ENCODE measurements around the gene GMDS.

Gene GMDS

DNA sequence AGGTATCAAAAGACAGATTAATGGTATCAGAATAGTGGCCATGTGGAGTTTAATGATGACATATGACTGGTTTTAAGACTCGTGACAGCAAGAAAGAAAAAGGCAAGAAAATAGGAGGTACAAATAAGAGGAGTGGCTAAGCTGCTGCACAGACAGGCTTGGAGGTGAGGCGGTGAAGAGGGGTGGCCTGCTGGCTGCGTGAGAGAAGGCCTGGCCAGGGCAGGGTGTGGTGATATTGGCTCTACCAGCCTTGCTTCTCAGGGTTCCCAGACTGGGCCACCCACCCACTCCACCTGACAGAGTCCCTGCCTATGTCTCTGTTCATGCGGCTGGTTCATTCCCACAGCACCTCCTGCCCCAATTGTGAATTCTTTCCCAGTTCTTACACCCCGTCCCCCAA, 529.0 kb downstream of the GMDS start:
- H3K18ac ChIP-seq (ENCODE audit: low read depth in 1 of 2, low read length in 2 of 2): no peak overlapping the region
- H2BK5ac ChIP-seq (ENCODE audit: low read depth, low read length, poor library complexity, severe bottlenecking): no peak overlapping the region
- no peak overlapping the region for H2BK12ac ChIP-seq (ENCODE audit: low read length in 2 of 2)
- no peak overlapping the region for H3K4me3 ChIP-seq (ENCODE audit: insufficient read depth in 1 of 2, low read depth in 1 of 2, low read length in 2 of 2)
- H3K36me3 ChIP-seq (ENCODE audit: control insufficient read depth in 1 of 2, insufficient read depth in 2 of 2, low read depth in 1 of 2, low read length in 2 of 2): peaks cover 0 to 3% of the 10 kb centered on the region in 2 experiments
- WGBS: 87% methylated on average over 5 of the region's 5 CpGs
- no peak overlapping the region for H3K4ac ChIP-seq (ENCODE audit: low read depth in 1 of 2, low read length in 2 of 2)
- H3K23ac ChIP-seq (ENCODE audit: low read length in 2 of 2): no peak overlapping the region
- no peak overlapping the region for H2BK15ac ChIP-seq (ENCODE audit: low read depth, poor library complexity, severe bottlenecking)
- peaks cover 5% of the 10 kb centered on the region for H3K4me1 ChIP-seq (ENCODE audit: control insufficient read depth, insufficient read depth, low read depth, low read length)
- H3K4me2 ChIP-seq (ENCODE audit: low read length, poor library complexity, severe bottlenecking): no peak overlapping the region
- no peak overlapping the region for H3K14ac ChIP-seq (ENCODE audit: low read length in 2 of 2)
- no peak overlapping the region for H3K27ac ChIP-seq (ENCODE audit: low read length, poor library complexity, severe bottlenecking)
- no peak overlapping the region for H4K91ac ChIP-seq (ENCODE audit: low read length)
- H3K27me3 ChIP-seq (ENCODE audit: control insufficient read depth in 1 of 2, insufficient read depth in 1 of 2, low read length in 2 of 2): no peaks in the 10 kb centered on the region
- H2AFZ ChIP-seq (ENCODE audit: low read depth, low read length): no peak overlapping the region
- H2BK120ac ChIP-seq (ENCODE audit: low read depth, low read length): no peak overlapping the region
- H3K9ac ChIP-seq (ENCODE audit: low read length): no peak overlapping the region
- DNase-seq: no peak
- no peaks in the 10 kb centered on the region for H3K9me3 ChIP-seq (ENCODE audit: control insufficient read depth, low read length)
- H3K79me1 ChIP-seq (replicated peaks; ENCODE audit: low read length, poor library complexity, severe bottlenecking): no peaks in the 10 kb centered on the region
- H4K8ac ChIP-seq (ENCODE audit: low read length): no peak overlapping the region
- H2AK5ac ChIP-seq (ENCODE audit: low read length, severe bottlenecking): no peak overlapping the region

- Histone ChIP-seq H3K14ac (ENCODE audit: low read length in 2 of 2) (no peak overlapping the region), H3K4me1 (ENCODE audit: control insufficient read depth, insufficient read depth, low read depth, low read length) (peaks cover 5% of the 10 kb centered on the region), H3K36me3 (ENCODE audit: control insufficient read depth in 1 of 2, insufficient read depth in 2 of 2, low read depth in 1 of 2, low read length in 2 of 2) (peaks cover 0 to 3% of the 10 kb centered on the region in 2 experiments), H2BK5ac (ENCODE audit: low read depth, low read length, poor library complexity, severe bottlenecking) (no peak overlapping the region), H3K27me3 (ENCODE audit: control insufficient read depth in 1 of 2, insufficient read depth in 1 of 2, low read length in 2 of 2) (no peaks in the 10 kb centered on the region), H3K23ac (ENCODE audit: low read length in 2 of 2) (no peak overlapping the region), H3K4me3 (ENCODE audit: insufficient read depth in 1 of 2, low read depth in 1 of 2, low read length in 2 of 2) (no peak overlapping the region), H2AFZ (ENCODE audit: low read depth, low read length) (no peak overlapping the region), H3K9ac (ENCODE audit: low read length) (no peak overlapping the region), H2AK5ac (ENCODE audit: low read length, severe bottlenecking) (no peak overlapping the region), H3K9me3 (ENCODE audit: control insufficient read depth, low read length) (no peaks in the 10 kb centered on the region), H3K4ac (ENCODE audit: low read depth in 1 of 2, low read length in 2 of 2) (no peak overlapping the region), H3K18ac (ENCODE audit: low read depth in 1 of 2, low read length in 2 of 2) (no peak overlapping the region), H2BK15ac (ENCODE audit: low read depth, poor library complexity, severe bottlenecking) (no peak overlapping the region), H3K4me2 (ENCODE audit: low read length, poor library complexity, severe bottlenecking) (no peak overlapping the region), H2BK120ac (ENCODE audit: low read depth, low read length) (no peak overlapping the region), H4K8ac (ENCODE audit: low read length) (no peak overlapping the region), H3K79me1 (replicated peaks; ENCODE audit: low read length, poor library complexity, severe bottlenecking) (no peaks in the 10 kb centered on the region), H4K91ac (ENCODE audit: low read length) (no peak overlapping the region), H3K27ac (ENCODE audit: low read length, poor library complexity, severe bottlenecking) (no peak overlapping the region), H2BK12ac (ENCODE audit: low read length in 2 of 2) (no peak overlapping the region)
- no peak for DNase-seq
- WGBS: 93% methylated on average over 4 of the region's 4 CpGs
Measured at GRCh38 chr6:1715336-1715735, 530.1 kb downstream of the GMDS start.

DNA sequence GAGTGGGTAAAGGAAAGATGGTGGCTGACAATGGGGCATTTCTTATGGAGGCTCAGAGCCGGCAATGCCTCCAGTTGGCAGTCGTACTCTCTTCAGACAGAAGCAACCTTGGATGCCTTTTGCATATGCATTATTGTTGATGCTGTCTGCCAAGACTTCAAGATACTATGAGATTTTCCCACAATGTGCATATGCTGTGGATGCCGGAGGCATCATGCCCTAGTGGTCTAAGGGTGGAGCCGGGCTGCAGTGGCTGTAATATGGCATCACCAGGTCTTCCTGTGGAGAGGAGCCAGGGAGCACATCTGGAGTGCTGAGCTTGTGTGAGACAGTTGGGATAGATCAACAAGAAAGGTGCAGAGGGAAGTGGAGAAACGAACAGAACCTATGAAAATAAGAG, 530.8 kb downstream of the GMDS start:
- no peaks in the 10 kb centered on the region for H3K27me3 ChIP-seq (ENCODE audit: control insufficient read depth in 1 of 2, insufficient read depth in 1 of 2, low read length in 2 of 2)
- H3K18ac ChIP-seq (ENCODE audit: low read depth in 1 of 2, low read length in 2 of 2): no peak overlapping the region
- H3K79me1 ChIP-seq (replicated peaks; ENCODE audit: low read length, poor library complexity, severe bottlenecking): no peaks in the 10 kb centered on the region
- no peak overlapping the region for H2BK12ac ChIP-seq (ENCODE audit: low read length in 2 of 2)
- H3K4me2 ChIP-seq (ENCODE audit: low read length, poor library complexity, severe bottlenecking): no peak overlapping the region
- no peak for DNase-seq
- no peak overlapping the region for H2BK5ac ChIP-seq (ENCODE audit: low read depth, low read length, poor library complexity, severe bottlenecking)
- H3K14ac ChIP-seq (ENCODE audit: low read length in 2 of 2): no peak overlapping the region
- H4K8ac ChIP-seq (ENCODE audit: low read length): no peak overlapping the region
- H2AK5ac ChIP-seq (ENCODE audit: low read length, severe bottlenecking): peak overlapping the region; percentile 30
- no peak overlapping the region for H3K4ac ChIP-seq (ENCODE audit: low read depth in 1 of 2, low read length in 2 of 2)
- 93% methylated on average over 5 of the region's 5 CpGs for WGBS
- peaks cover 0 to 3% of the 10 kb centered on the region in 2 experiments for H3K36me3 ChIP-seq (ENCODE audit: control insufficient read depth in 1 of 2, insufficient read depth in 2 of 2, low read depth in 1 of 2, low read length in 2 of 2)
- H3K4me3 ChIP-seq (ENCODE audit: insufficient read depth in 1 of 2, low read depth in 1 of 2, low read length in 2 of 2): no peak overlapping the region
- H2AFZ ChIP-seq (ENCODE audit: low read depth, low read length): no peak overlapping the region
- H3K4me1 ChIP-seq (ENCODE audit: control insufficient read depth, insufficient read depth, low read depth, low read length): peaks cover 5% of the 10 kb centered on the region
- no peak overlapping the region for H3K9ac ChIP-seq (ENCODE audit: low read length)
- H3K9me3 ChIP-seq (ENCODE audit: control insufficient read depth, low read length): no peaks in the 10 kb centered on the region
- no peak overlapping the region for H3K27ac ChIP-seq (ENCODE audit: low read length, poor library complexity, severe bottlenecking)
- no peak overlapping the region for H2BK120ac ChIP-seq (ENCODE audit: low read depth, low read length)
- H3K23ac ChIP-seq (ENCODE audit: low read length in 2 of 2): no peak overlapping the region
- no peak overlapping the region for H4K91ac ChIP-seq (ENCODE audit: low read length)
- no peak overlapping the region for H2BK15ac ChIP-seq (ENCODE audit: low read depth, poor library complexity, severe bottlenecking)

DNA sequence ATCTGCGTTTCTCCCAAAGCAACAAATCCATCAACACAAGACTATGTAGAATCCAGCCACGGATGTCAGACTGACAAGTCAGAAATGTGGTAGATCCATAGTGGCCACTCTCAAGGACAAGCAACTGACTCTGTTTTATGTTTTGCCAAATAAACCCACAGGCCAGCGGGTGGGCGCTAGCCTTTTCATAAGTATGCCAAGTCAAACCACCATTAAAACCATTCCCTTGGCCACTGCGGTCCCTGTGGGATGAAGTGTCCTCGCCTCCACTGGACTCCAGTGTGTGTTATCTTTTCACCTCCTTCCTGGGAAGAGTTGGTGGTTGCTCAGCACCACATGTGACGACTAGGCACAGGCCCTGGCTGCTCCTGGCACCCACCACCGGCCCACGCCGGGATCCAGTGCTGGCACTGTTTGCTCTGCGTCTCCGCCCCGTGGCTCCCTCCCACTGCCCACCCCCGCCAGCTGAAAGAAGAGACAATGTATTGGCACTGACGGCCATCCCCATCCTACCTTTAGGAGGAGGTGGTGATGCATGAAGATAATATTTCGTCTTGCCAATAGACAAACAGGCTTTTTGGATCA, 532.3 kb downstream of the GMDS start:
- Histone ChIP-seq H3K14ac (ENCODE audit: low read length in 2 of 2) (no peak overlapping the region), H2BK15ac (ENCODE audit: low read depth, poor library complexity, severe bottlenecking) (no peak overlapping the region), H2BK120ac (ENCODE audit: low read depth, low read length) (no peak overlapping the region), H3K18ac (ENCODE audit: low read depth in 1 of 2, low read length in 2 of 2) (no peak overlapping the region), H2BK12ac (ENCODE audit: low read length in 2 of 2) (no peak overlapping the region), H2AK5ac (ENCODE audit: low read length, severe bottlenecking) (no peak overlapping the region), H3K27ac (ENCODE audit: low read length, poor library complexity, severe bottlenecking) (no peak overlapping the region), H3K4me1 (ENCODE audit: control insufficient read depth, insufficient read depth, low read depth, low read length) (peaks cover 4% of the 10 kb centered on the region), H3K23ac (ENCODE audit: low read length in 2 of 2) (no peak overlapping the region), H3K27me3 (ENCODE audit: control insufficient read depth in 1 of 2, insufficient read depth in 1 of 2, low read length in 2 of 2) (no peaks in the 10 kb centered on the region), H2AFZ (ENCODE audit: low read depth, low read length) (no peak overlapping the region), H3K9ac (ENCODE audit: low read length) (no peak overlapping the region), H4K8ac (ENCODE audit: low read length) (no peak overlapping the region), H3K4me3 (ENCODE audit: insufficient read depth in 1 of 2, low read depth in 1 of 2, low read length in 2 of 2) (no peak overlapping the region), H3K79me1 (replicated peaks; ENCODE audit: low read length, poor library complexity, severe bottlenecking) (no peaks in the 10 kb centered on the region), H2BK5ac (ENCODE audit: low read depth, low read length, poor library complexity, severe bottlenecking) (no peak overlapping the region), H3K4me2 (ENCODE audit: low read length, poor library complexity, severe bottlenecking) (no peak overlapping the region), H3K4ac (ENCODE audit: low read depth in 1 of 2, low read length in 2 of 2) (no peak overlapping the region), H3K9me3 (ENCODE audit: control insufficient read depth, low read length) (no peaks in the 10 kb centered on the region), H3K36me3 (ENCODE audit: control insufficient read depth in 1 of 2, insufficient read depth in 2 of 2, low read depth in 1 of 2, low read length in 2 of 2) (peaks cover 0 to 3% of the 10 kb centered on the region in 2 experiments), H4K91ac (ENCODE audit: low read length) (no peak overlapping the region)
- 87% methylated on average over 15 of the region's 16 CpGs for WGBS
- DNase-seq: no peak

All from mesenchymal stem cell (in vitro differentiated cells and primary cell).